ENCODE results near the gene ATF7IP. TPM values are rescaled to one million over a fixed set of nuclear protein-coding genes. Genes with fewer than 3 reads are reported as not detected.

Gene ATF7IP
- total and polyA plus RNA-seq, 7 donors, result 3.9 to 56.3 (median 28.5) TPM

DNA sequence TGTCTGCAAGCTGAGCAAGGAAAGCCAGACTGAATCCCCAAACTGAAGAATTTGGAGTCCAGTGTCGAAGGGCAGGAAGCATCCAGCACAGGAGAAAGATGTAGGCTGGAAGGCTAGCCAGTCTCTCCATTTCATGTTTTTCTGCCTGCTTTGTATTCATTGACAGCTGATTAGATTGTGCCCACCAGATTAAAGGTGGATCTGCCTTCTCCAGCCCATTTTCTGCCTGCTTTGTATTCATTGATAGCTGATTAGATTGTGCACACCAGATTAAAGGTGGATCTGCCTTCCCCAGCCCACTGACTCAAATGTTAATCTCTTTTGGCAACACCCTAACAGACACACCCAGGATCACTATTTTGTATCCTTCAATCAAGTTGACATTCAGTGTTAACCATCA, 116.9 kb downstream of the ATF7IP start:
- Histone ChIP-seq H3K27me3 (ENCODE audit: insufficient read depth in 3 of 3, low read length in 2 of 3) (no peaks in the 10 kb centered on the region), H3K9me3 (no peaks in the 10 kb centered on the region), H3K36me3 (ENCODE audit: insufficient read depth in 1 of 2, low read depth in 1 of 2) (peaks cover 8 to 96% of the 10 kb centered on the region in 2 donors), H3K27ac (no peak overlapping the region), H3K4me1 (no peaks in the 10 kb centered on the region), H3K4me3 (no peak overlapping the region)
- intact Hi-C loops (cut with DNase I), result no loop called here
- WGBS, 3 donors, result 95 to 100% (median 96%) methylated on average over 1 of the region's 1 CpG
- no peak for TF ChIP-seq CTCF (IDR thresholded peaks at IDR 0.05)
- DNase-seq, result no peak
- no peak for ATAC-seq

GRCh38 chr12:14482886-14483285, 117.4 kb downstream of the ATF7IP start:
- Histone ChIP-seq H3K4me1 (no peaks in the 10 kb centered on the region), H3K27me3 (ENCODE audit: insufficient read depth in 3 of 3, low read length in 2 of 3) (no peaks in the 10 kb centered on the region), H3K9me3 (no peaks in the 10 kb centered on the region), H3K27ac (no peak overlapping the region), H3K36me3 (ENCODE audit: insufficient read depth in 1 of 2, low read depth in 1 of 2) (peaks cover 8 to 96% of the 10 kb centered on the region in 2 donors), H3K4me3 (no peak overlapping the region)
- intact Hi-C loops (cut with DNase I), result no loop called here
- DNase-seq (no peak), ATAC-seq (no peak)
- WGBS, 3 donors, result 92 to 98% (median 94%) methylated on average over 2 of the region's 2 CpGs
- no peak for TF ChIP-seq CTCF (IDR thresholded peaks at IDR 0.05)

- WGBS, 3 donors, result 96 to 98% (median 96%) methylated on average over 2 of the region's 2 CpGs
- H3K4me1 ChIP-seq, result no peaks in the 10 kb centered on the region
- ATAC-seq (no peak), DNase-seq (no peak)
- H3K4me3 ChIP-seq, result no peak overlapping the region
- H3K27ac ChIP-seq, result no peak overlapping the region
- TF ChIP-seq CTCF (IDR thresholded peaks at IDR 0.05), result no peak
- intact Hi-C loops (cut with DNase I), result no loop called here
- no peaks in the 10 kb centered on the region for H3K9me3 ChIP-seq
- no peaks in the 10 kb centered on the region for H3K27me3 ChIP-seq (ENCODE audit: insufficient read depth in 3 of 3, low read length in 2 of 3)
- peaks cover 9 to 94% of the 10 kb centered on the region in 2 donors for H3K36me3 ChIP-seq (ENCODE audit: insufficient read depth in 1 of 2, low read depth in 1 of 2)
These were observed 129.8 kb downstream of the ATF7IP start for GRCh38 chr12:14495326-14495725.

DNA sequence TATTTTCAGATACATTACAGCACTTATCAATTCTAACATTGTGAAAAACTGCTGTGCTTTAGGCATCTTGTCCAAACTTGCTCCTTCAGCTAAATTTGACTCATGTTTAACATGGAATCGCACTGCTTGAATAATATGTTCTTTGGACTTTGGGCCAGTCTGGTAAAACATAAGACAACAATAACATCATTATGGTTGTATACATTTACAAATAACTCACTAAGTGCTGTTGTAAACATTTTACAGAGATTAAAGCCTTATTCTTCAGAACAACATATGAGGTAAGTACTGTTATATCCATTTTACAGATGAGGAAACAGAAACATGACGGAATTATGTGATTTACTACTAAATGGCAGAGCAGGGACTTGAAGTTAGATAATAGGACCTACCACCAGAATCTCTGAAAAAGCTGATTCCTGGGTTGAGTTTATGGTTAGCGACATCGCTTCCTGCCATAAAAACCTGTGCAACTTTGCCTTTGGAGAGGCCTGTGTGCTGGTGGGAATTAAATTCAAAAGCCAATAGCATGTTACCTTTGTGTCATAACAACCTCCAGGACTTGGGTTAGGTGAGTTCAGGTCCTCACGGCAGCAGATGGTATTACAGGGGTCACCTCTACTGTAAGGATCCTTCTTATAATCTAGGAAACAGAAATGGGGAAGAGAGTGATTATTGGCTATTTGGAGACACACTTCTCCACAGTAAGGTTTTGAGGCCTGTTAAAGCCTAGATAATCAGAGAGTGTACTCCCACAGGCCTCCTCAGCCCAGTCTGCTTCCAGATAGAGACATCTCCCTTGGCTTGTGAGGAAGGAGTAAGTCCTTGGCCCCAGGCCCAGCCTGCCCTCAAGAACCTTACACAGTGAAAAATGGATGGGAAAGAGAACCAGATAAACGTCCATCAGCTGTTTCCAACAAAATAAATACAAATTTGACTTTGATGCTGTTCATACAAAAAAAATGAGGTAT, 140.4 kb downstream of the ATF7IP start:
- intact Hi-C loops (cut with DNase I), result no loop called here
- Histone ChIP-seq H3K27ac (no peak overlapping the region), H3K4me1 (no peaks in the 10 kb centered on the region), H3K36me3 (ENCODE audit: insufficient read depth in 1 of 2, low read depth in 1 of 2) (peaks cover 2 to 42% of the 10 kb centered on the region in 2 donors), H3K4me3 (no peak overlapping the region), H3K27me3 (ENCODE audit: insufficient read depth in 3 of 3, low read length in 2 of 3) (no peaks in the 10 kb centered on the region), H3K9me3 (no peaks in the 10 kb centered on the region)
- DNase-seq, result no peak
- ATAC-seq, result no peak
- 91 to 94% (median 91%) methylated on average over 6 of the region's 6 CpGs for WGBS, 3 donors
- TF ChIP-seq CTCF (IDR thresholded peaks at IDR 0.05), result no peak
